ENCODE results near the gene NIN.

- TF ChIP-seq CTCF (IDR thresholded peaks at IDR 0.05), result no peak
- TF ChIP-seq POLR2A (IDR thresholded peaks at IDR 0.05), result no peak
Observed at GRCh38 chr14:50871914-50872732, 41.2 kb upstream of the NIN start, which contains the start of gene ABHD12B.
